GM13976 (cell line): ENCODE data around the gene CCM2.
A peak's percentile ranks its signal among the peaks of the same experiment; 100 is the strongest.

Experiments used
- DNase-seq: peaks from one replicate; pipeline ENCODE4 v3.0.0; 2012; ENCODE audit warnings: low spot score
- CTCF ChIP-seq: IDR thresholded peaks from 2 replicates; pipeline ENCODE4 v1.5.1; 2012; ENCODE audit warnings: borderline replicate concordance, mild to moderate bottlenecking; ENCODE audit not compliant: insufficient read depth; ENCODE audit errors: extremely low read depth, missing control alignments, control extremely low read depth
- in situ Hi-C: fragments of 300-500 bp; cut with MboI; formaldehyde crosslinking; loops from one replicate; pipeline ENCODE4 v1.12.0; 2022; ENCODE audit warnings: low sequenced_read_pairs, mixed read lengths, inconsistent platforms; ENCODE audit not compliant: unreplicated experiment

The CCM2 gene

GRCh38 chr7:45080265-45080957 is 80.4 kb downstream of the CCM2 start:
- peak; percentile 29 for DNase-seq
- TF ChIP-seq CTCF: no peak
- in situ Hi-C loops: no loop called here

GRCh38 chr7:45080958-45081669 is 81.1 kb downstream of the CCM2 start:
- TF ChIP-seq CTCF: no peak
- peak; percentile 26 for DNase-seq
- in situ Hi-C loops: no loop called here

- in situ Hi-C loops: no loop called here
- no peak for TF ChIP-seq CTCF
- DNase-seq: no peak
Observed at GRCh38 chr7:45081670-45081974, 81.6 kb downstream of the CCM2 start.

- TF ChIP-seq CTCF: no peak
- peak; percentile 23 for DNase-seq
- in situ Hi-C loops: no loop called here
Observed at GRCh38 chr7:45082031-45082830, 82.2 kb downstream of the CCM2 start.

GRCh38 chr7:45082831-45083331 is 82.9 kb downstream of the CCM2 start:
- in situ Hi-C loops: no loop called here
- peak; percentile 22 for DNase-seq

More at GRCh38 chr7:45082831-45083331, 82.9 kb downstream of the CCM2 start:
- TF ChIP-seq CTCF: no peak
